Muscle layer of duodenum (tissue), 2 donors: ENCODE results near the gene NEGR1.

Source experiments
- H3K27ac ChIP-seq: one replicate; pipeline ENCODE4 v1.7.0; 2013; ENCODE audit warnings: mild to moderate bottlenecking, low read length
- H3K27me3 ChIP-seq: one replicate; pipeline ENCODE4 v1.7.0; 2013; ENCODE audit warnings: low read depth, mild to moderate bottlenecking, control low read depth, low read length
- H3K36me3 ChIP-seq, 2 donors: one replicate each; pipeline ENCODE4 v1.7.0; 2013; ENCODE audit warnings: low read length in 2 of 2, control low read depth in 1 of 2, mild to moderate bottlenecking in 1 of 2; ENCODE audit not compliant: insufficient read depth in 2 of 2, control insufficient read depth in 1 of 2
- H3K4me1 ChIP-seq, 2 donors: one replicate each; pipeline ENCODE4 v1.7.0; 2013; ENCODE audit warnings: low read length in 2 of 2, mild to moderate bottlenecking in 2 of 2, control low read depth in 1 of 2, moderate library complexity in 1 of 2; ENCODE audit not compliant: insufficient read depth in 2 of 2, control insufficient read depth in 1 of 2
- H3K4me3 ChIP-seq, 2 donors: one replicate each; pipeline ENCODE4 v1.7.0; 2013; ENCODE audit warnings: low read length in 2 of 2, low read depth in 1 of 2, mild to moderate bottlenecking in 1 of 2
- H3K9me3 ChIP-seq, 2 donors: one replicate each; pipeline ENCODE4 v1.7.0; 2013; ENCODE audit warnings: low read length in 2 of 2, control low read depth in 1 of 2, mild to moderate bottlenecking in 1 of 2; ENCODE audit not compliant: control insufficient read depth in 1 of 2
- donor health status: healthy.

Gene NEGR1

DNA sequence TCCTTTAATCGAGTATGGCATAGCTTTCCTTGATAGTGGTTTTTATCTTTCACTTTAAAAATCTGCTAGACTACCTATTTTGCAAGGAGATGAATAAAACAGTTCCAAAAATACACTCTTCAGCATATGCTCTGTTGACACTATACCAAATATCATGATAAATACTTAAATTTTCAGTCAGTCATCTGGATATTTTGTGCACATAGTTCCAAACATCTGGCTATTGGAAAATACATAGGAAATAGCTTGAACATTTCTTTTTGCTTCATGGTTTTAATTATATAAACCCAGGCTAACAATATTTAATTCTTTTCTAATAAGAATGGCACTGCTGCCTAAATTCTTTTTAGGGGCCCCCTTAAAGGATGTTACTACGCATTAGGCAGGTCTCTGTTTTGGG lies 342.1 kb downstream of the NEGR1 start:
- no peaks in the 10 kb centered on the region for H3K27me3 ChIP-seq
- H3K4me3 ChIP-seq, result no peak overlapping the region
- no peaks in the 10 kb centered on the region for H3K36me3 ChIP-seq
- H3K27ac ChIP-seq, result no peak overlapping the region
- H3K9me3 ChIP-seq, result no peaks in the 10 kb centered on the region
- H3K4me1 ChIP-seq, result no peaks in the 10 kb centered on the region

- Histone ChIP-seq H3K27me3 (no peaks in the 10 kb centered on the region), H3K4me1 (no peaks in the 10 kb centered on the region), H3K4me3 (no peak overlapping the region), H3K27ac (no peak overlapping the region), H3K36me3 (no peaks in the 10 kb centered on the region), H3K9me3 (no peaks in the 10 kb centered on the region)
Observed at GRCh38 chr1:71930511-71930910, 351.8 kb downstream of the NEGR1 start.

- no peaks in the 10 kb centered on the region for H3K36me3 ChIP-seq
- H3K4me1 ChIP-seq, result no peaks in the 10 kb centered on the region
- no peak overlapping the region for H3K4me3 ChIP-seq
- no peak overlapping the region for H3K27ac ChIP-seq
- no peaks in the 10 kb centered on the region for H3K9me3 ChIP-seq
- H3K27me3 ChIP-seq, result no peaks in the 10 kb centered on the region
Observed at GRCh38 chr1:71921935-71922559, 360.3 kb downstream of the NEGR1 start.

GRCh38 chr1:71921204-71921603 lies 361.1 kb downstream of the NEGR1 start:
- Histone ChIP-seq H3K9me3 (no peaks in the 10 kb centered on the region), H3K4me3 (no peak overlapping the region), H3K4me1 (no peaks in the 10 kb centered on the region), H3K36me3 (no peaks in the 10 kb centered on the region), H3K27ac (no peak overlapping the region), H3K27me3 (no peaks in the 10 kb centered on the region)

DNA sequence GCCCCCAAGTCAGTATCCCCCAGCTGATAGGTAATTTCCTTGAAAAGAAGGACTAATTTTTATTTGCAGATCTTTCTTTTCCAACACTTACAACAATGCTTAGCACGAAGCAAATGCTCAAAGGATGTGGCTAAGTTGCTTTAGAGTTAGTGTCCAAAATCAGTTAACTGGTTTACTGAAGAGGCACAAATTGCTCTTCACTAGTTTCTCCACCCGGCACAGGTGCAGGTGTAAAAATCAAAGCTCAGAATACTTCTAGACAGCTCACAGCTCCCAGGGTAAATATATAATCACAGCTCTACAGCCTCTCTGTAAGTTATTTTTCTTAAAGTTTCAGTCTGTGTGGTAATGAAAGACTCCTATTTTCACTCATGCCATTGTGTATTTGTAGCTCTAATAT lies 361.8 kb downstream of the NEGR1 start:
- Histone ChIP-seq H3K36me3 (no peaks in the 10 kb centered on the region), H3K27me3 (no peaks in the 10 kb centered on the region), H3K4me3 (no peak overlapping the region), H3K4me1 (no peaks in the 10 kb centered on the region), H3K27ac (no peak overlapping the region), H3K9me3 (no peaks in the 10 kb centered on the region)

GRCh38 chr1:71919811-71920509 lies 362.4 kb downstream of the NEGR1 start:
- Histone ChIP-seq H3K27ac (no peak overlapping the region), H3K4me3 (no peak overlapping the region), H3K9me3 (no peaks in the 10 kb centered on the region), H3K4me1 (no peaks in the 10 kb centered on the region), H3K36me3 (no peaks in the 10 kb centered on the region), H3K27me3 (no peaks in the 10 kb centered on the region)

- H3K36me3 ChIP-seq, result no peaks in the 10 kb centered on the region
- no peaks in the 10 kb centered on the region for H3K4me1 ChIP-seq
- no peaks in the 10 kb centered on the region for H3K27me3 ChIP-seq
- no peak overlapping the region for H3K4me3 ChIP-seq
- no peaks in the 10 kb centered on the region for H3K9me3 ChIP-seq
- no peak overlapping the region for H3K27ac ChIP-seq
Observed at GRCh38 chr1:71918630-71919029, 363.7 kb downstream of the NEGR1 start.

- no peaks in the 10 kb centered on the region for H3K36me3 ChIP-seq
- no peak overlapping the region for H3K27ac ChIP-seq
- no peaks in the 10 kb centered on the region for H3K27me3 ChIP-seq
Observed at GRCh38 chr1:71916894-71917293, 365.4 kb downstream of the NEGR1 start.

DNA sequence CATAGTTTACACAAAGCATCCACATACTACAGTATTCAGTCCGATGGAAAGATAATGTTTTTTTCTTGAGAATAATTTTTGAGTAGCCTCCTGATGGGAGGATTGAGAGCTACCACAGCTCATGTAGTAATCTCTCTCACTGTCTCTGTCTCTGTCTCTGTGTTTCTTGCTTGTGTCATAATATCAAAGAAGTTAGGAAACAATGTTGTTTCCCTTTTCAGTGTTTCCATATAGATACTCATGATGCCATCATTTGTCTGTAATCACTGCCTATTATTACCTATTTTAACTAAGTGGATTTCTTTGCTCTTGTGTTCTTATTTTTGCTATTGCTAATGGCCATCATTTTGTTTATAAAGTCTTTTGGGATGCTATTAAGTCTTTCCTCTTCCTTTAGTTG lies 367.7 kb downstream of the NEGR1 start:
- no peak overlapping the region for H3K4me3 ChIP-seq
- H3K36me3 ChIP-seq, result no peaks in the 10 kb centered on the region
- H3K27me3 ChIP-seq, result no peaks in the 10 kb centered on the region
- no peaks in the 10 kb centered on the region for H3K9me3 ChIP-seq
- H3K4me1 ChIP-seq, result no peaks in the 10 kb centered on the region
- no peak overlapping the region for H3K27ac ChIP-seq

More at GRCh38 chr1:71916894-71917293, 365.4 kb downstream of the NEGR1 start:
- Histone ChIP-seq H3K4me1 (no peaks in the 10 kb centered on the region), H3K4me3 (no peak overlapping the region), H3K9me3 (no peaks in the 10 kb centered on the region)

- Histone ChIP-seq H3K27ac (no peak overlapping the region), H3K4me3 (no peak overlapping the region), H3K4me1 (no peaks in the 10 kb centered on the region), H3K27me3 (no peaks in the 10 kb centered on the region), H3K9me3 (peaks cover 0 to 6% of the 10 kb centered on the region in 2 donors), H3K36me3 (no peaks in the 10 kb centered on the region)
Observed at GRCh38 chr1:71908871-71909390, 373.4 kb downstream of the NEGR1 start.

DNA sequence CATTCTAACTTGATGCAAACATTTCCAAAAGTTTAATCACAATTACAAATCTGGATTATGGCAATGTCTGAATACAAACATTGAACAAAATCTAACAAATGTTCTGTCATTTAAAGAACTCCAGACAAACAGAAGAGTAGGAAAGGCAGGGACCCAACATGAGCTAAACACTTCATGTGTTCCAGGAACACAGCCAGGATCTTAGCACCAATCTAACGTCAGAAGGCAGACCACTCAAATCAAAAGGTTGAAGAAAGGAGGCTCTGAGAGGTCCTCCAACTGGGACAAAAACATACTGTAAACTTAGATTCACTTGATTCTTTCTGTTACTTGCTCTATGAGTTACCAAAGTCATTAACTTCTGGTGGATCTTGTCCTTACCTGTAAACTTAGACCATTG lies 374.0 kb downstream of the NEGR1 start:
- no peak overlapping the region for H3K27ac ChIP-seq
- no peaks in the 10 kb centered on the region for H3K36me3 ChIP-seq
- H3K4me3 ChIP-seq, result no peak overlapping the region
- H3K27me3 ChIP-seq, result no peaks in the 10 kb centered on the region
- H3K9me3 ChIP-seq, result peaks cover 0 to 6% of the 10 kb centered on the region in 2 donors
- no peaks in the 10 kb centered on the region for H3K4me1 ChIP-seq
